Ectodermal cell (in vitro differentiated cells): Measurements from ENCODE around the gene ZNF536.

ENCODE experiments used
- H3K27ac ChIP-seq: 2 replicates; pipeline ENCODE4 v1.7.0; 2013; ENCODE audit warnings: mild to moderate bottlenecking, low read depth, low read length; ENCODE audit not compliant: insufficient read depth, poor library complexity, severe bottlenecking
- H3K27me3 ChIP-seq: 2 replicates; pipeline ENCODE4 v1.7.0; 2013; ENCODE audit warnings: mild to moderate bottlenecking, low read length; ENCODE audit not compliant: insufficient read depth, control insufficient read depth, poor library complexity, severe bottlenecking
- H3K36me3 ChIP-seq: one replicate; pipeline ENCODE4 v1.7.0; 2013; ENCODE audit warnings: low read length; ENCODE audit not compliant: control insufficient read depth, insufficient read depth
- H3K4me1 ChIP-seq: one replicate; pipeline ENCODE4 v1.7.0; 2013; ENCODE audit warnings: low read length; ENCODE audit not compliant: control insufficient read depth, insufficient read depth
- H3K4me3 ChIP-seq: 2 replicates; pipeline ENCODE4 v1.7.0; 2013; ENCODE audit warnings: low read depth, low read length, control low read depth; ENCODE audit not compliant: insufficient read depth
- H3K9me3 ChIP-seq: 2 replicates; pipeline ENCODE4 v1.7.0; 2013; ENCODE audit warnings: mild to moderate bottlenecking, low read length, moderate library complexity; ENCODE audit not compliant: control insufficient read depth
- WGBS, 2 experiments: methylation state at CpG; one replicate each; pipeline ENCODE4 v1.1.7; 2013; ENCODE audit warnings: missing lambda C conversion rate in 2 of 2; 5-methylcytosine and 5-hydroxymethylcytosine counted together

The ZNF536 gene

GRCh38 chr19:30590596-30591229, 218.5 kb downstream of the ZNF536 start:
- Histone ChIP-seq H3K9me3 (no peaks in the 10 kb centered on the region), H3K27ac (no peak overlapping the region), H3K4me3 (no peak overlapping the region), H3K36me3 (no peaks in the 10 kb centered on the region), H3K4me1 (peaks cover 3% of the 10 kb centered on the region), H3K27me3 (no peaks in the 10 kb centered on the region)
- WGBS, 2 experiments, result 94 to 95% methylated on average over 1 of the region's 1 CpG

- H3K9me3 ChIP-seq, result no peaks in the 10 kb centered on the region
Measured at GRCh38 chr19:30593356-30593755, 221.2 kb downstream of the ZNF536 start.

GRCh38 chr19:30593975-30594745, 222.0 kb downstream of the ZNF536 start:
- Histone ChIP-seq H3K36me3 (no peaks in the 10 kb centered on the region), H3K4me3 (no peak overlapping the region), H3K27me3 (no peaks in the 10 kb centered on the region), H3K9me3 (no peaks in the 10 kb centered on the region), H3K4me1 (peaks cover 14% of the 10 kb centered on the region), H3K27ac (no peak overlapping the region)
- 65 to 68% methylated on average over 11 of the region's 11 CpGs for WGBS, 2 experiments

More at GRCh38 chr19:30593356-30593755, 221.2 kb downstream of the ZNF536 start:
- H3K4me3 ChIP-seq, result no peak overlapping the region
- H3K27me3 ChIP-seq, result no peaks in the 10 kb centered on the region
- H3K36me3 ChIP-seq, result no peaks in the 10 kb centered on the region
- H3K4me1 ChIP-seq, result peaks cover 14% of the 10 kb centered on the region
- WGBS, 2 experiments, result 92 to 95% methylated on average over 5 of the region's 5 CpGs
- no peak overlapping the region for H3K27ac ChIP-seq

- H3K4me1 ChIP-seq, result peaks cover 14% of the 10 kb centered on the region
- no peaks in the 10 kb centered on the region for H3K9me3 ChIP-seq
- 85 to 86% methylated on average over 5 to 6 of the region's 6 CpGs for WGBS, 2 experiments
Measured at GRCh38 chr19:30596268-30596667, 224.1 kb downstream of the ZNF536 start.

GRCh38 chr19:30596813-30597399, 224.7 kb downstream of the ZNF536 start:
- Histone ChIP-seq H3K4me1 (peaks cover 14% of the 10 kb centered on the region), H3K9me3 (no peaks in the 10 kb centered on the region), H3K27me3 (no peaks in the 10 kb centered on the region), H3K36me3 (no peaks in the 10 kb centered on the region), H3K27ac (no peak overlapping the region), H3K4me3 (no peak overlapping the region)
- WGBS, 2 experiments, result 22 to 28% methylated on average over 8 of the region's 9 CpGs

More at GRCh38 chr19:30596268-30596667, 224.1 kb downstream of the ZNF536 start:
- Histone ChIP-seq H3K36me3 (no peaks in the 10 kb centered on the region), H3K4me3 (no peak overlapping the region), H3K27ac (no peak overlapping the region), H3K27me3 (no peaks in the 10 kb centered on the region)

GRCh38 chr19:30598688-30599087, 226.5 kb downstream of the ZNF536 start:
- no peaks in the 10 kb centered on the region for H3K27me3 ChIP-seq
- no peaks in the 10 kb centered on the region for H3K9me3 ChIP-seq
- peaks cover 14% of the 10 kb centered on the region for H3K4me1 ChIP-seq
- H3K27ac ChIP-seq, result no peak overlapping the region
- no peaks in the 10 kb centered on the region for H3K36me3 ChIP-seq
- H3K4me3 ChIP-seq, result no peak overlapping the region

- Histone ChIP-seq H3K4me1 (no peaks in the 10 kb centered on the region), H3K27ac (no peak overlapping the region), H3K4me3 (no peak overlapping the region), H3K27me3 (no peaks in the 10 kb centered on the region), H3K9me3 (no peaks in the 10 kb centered on the region), H3K36me3 (no peaks in the 10 kb centered on the region)
- WGBS, 2 experiments, result 90 to 95% methylated on average over 10 of the region's 10 CpGs
Measured at GRCh38 chr19:30602661-30603350, 230.6 kb downstream of the ZNF536 start.

GRCh38 chr19:30604657-30605056, 232.5 kb downstream of the ZNF536 start:
- no peak overlapping the region for H3K4me3 ChIP-seq
- no peaks in the 10 kb centered on the region for H3K4me1 ChIP-seq
- no peaks in the 10 kb centered on the region for H3K36me3 ChIP-seq
- 87 to 88% methylated on average over 6 of the region's 6 CpGs for WGBS, 2 experiments
- H3K9me3 ChIP-seq, result no peaks in the 10 kb centered on the region
- no peak overlapping the region for H3K27ac ChIP-seq
- no peaks in the 10 kb centered on the region for H3K27me3 ChIP-seq

- WGBS, 2 experiments, result 91% methylated on average over 3 of the region's 3 CpGs
- H3K36me3 ChIP-seq, result no peaks in the 10 kb centered on the region
- H3K4me3 ChIP-seq, result no peak overlapping the region
- H3K9me3 ChIP-seq, result no peaks in the 10 kb centered on the region
- H3K4me1 ChIP-seq, result no peaks in the 10 kb centered on the region
- H3K27me3 ChIP-seq, result no peaks in the 10 kb centered on the region
- H3K27ac ChIP-seq, result no peak overlapping the region
Measured at GRCh38 chr19:30605333-30605732, 233.1 kb downstream of the ZNF536 start.
